IPS DF 4.7 (cell line): ENCODE results near the gene NCOR1.
A peak's percentile ranks its signal among the peaks of the same experiment; 100 is the strongest.

ENCODE experiments used
- DNase-seq: peaks from one replicate; pipeline ENCODE4 v3.0.0-alpha.2; 2013; ENCODE audit warnings: low spot score; ENCODE audit errors: extremely low read depth

Gene NCOR1

GRCh38 chr17:16036261-16036660 lies 179.1 kb downstream of the NCOR1 start:
- no peak for DNase-seq

GRCh38 chr17:16033729-16034349 lies 181.5 kb downstream of the NCOR1 start:
- DNase-seq = no peak

GRCh38 chr17:16027708-16028584 lies 187.4 kb downstream of the NCOR1 start:
- DNase-seq = no peak

- no peak for DNase-seq
Observed at GRCh38 chr17:16026895-16027294, 188.4 kb downstream of the NCOR1 start.

- no peak for DNase-seq
Observed at GRCh38 chr17:16025202-16025601, 190.1 kb downstream of the NCOR1 start.

GRCh38 chr17:16023881-16024280 lies 191.5 kb downstream of the NCOR1 start:
- DNase-seq = no peak

GRCh38 chr17:16019347-16019746 lies 196.0 kb downstream of the NCOR1 start:
- DNase-seq = no peak

GRCh38 chr17:16013943-16014407 lies 201.4 kb downstream of the NCOR1 start:
- DNase-seq = no peak

- DNase-seq = no peak
Observed at GRCh38 chr17:16007439-16007838, 207.9 kb downstream of the NCOR1 start.

- DNase-seq = no peak
Observed at GRCh38 chr17:16005636-16006035, 209.7 kb downstream of the NCOR1 start.

- DNase-seq = no peak
Observed at GRCh38 chr17:16003841-16004240, 211.5 kb downstream of the NCOR1 start.

GRCh38 chr17:16002708-16003260 lies 212.6 kb downstream of the NCOR1 start:
- DNase-seq = no peak

- DNase-seq = no peak
Observed at GRCh38 chr17:16001226-16001897, 214.0 kb downstream of the NCOR1 start.

- no peak for DNase-seq
Observed at GRCh38 chr17:15999974-16000827, 215.1 kb downstream of the NCOR1 start.

GRCh38 chr17:15999141-15999973 lies 216.0 kb downstream of the NCOR1 start, which contains the start of the genes TTC19 and ZSWIM7:
Gene TTC19, plus strand, starts transcription at chr17:15999824. Its CDS starts 25 bp downstream, at chr17:15999849.
Gene ZSWIM7, minus strand, starts transcription at chr17:15999704. Its CDS starts 110 bp downstream, at chr17:15999594.
- DNase-seq = peak; percentile 88

GRCh38 chr17:15998031-15998562 lies 217.2 kb downstream of the NCOR1 start:
- no peak for DNase-seq

- no peak for DNase-seq
Observed at GRCh38 chr17:15996322-15996721, 219.0 kb downstream of the NCOR1 start.

GRCh38 chr17:15981646-15982580 lies 233.4 kb downstream of the NCOR1 start:
- DNase-seq = no peak
